GM18861 (cell line): ENCODE data around the gene TNFRSF1B.
A peak's percentile ranks its signal among the peaks of the same experiment; 100 is the strongest.

Source experiments
- ATAC-seq: cut with Tn5 transposase; IDR thresholded peaks from one replicate; pipeline ENCODE4 v1.9.1; 2021; ENCODE audit not compliant: unreplicated experiment

TNFRSF1B gene

DNA sequence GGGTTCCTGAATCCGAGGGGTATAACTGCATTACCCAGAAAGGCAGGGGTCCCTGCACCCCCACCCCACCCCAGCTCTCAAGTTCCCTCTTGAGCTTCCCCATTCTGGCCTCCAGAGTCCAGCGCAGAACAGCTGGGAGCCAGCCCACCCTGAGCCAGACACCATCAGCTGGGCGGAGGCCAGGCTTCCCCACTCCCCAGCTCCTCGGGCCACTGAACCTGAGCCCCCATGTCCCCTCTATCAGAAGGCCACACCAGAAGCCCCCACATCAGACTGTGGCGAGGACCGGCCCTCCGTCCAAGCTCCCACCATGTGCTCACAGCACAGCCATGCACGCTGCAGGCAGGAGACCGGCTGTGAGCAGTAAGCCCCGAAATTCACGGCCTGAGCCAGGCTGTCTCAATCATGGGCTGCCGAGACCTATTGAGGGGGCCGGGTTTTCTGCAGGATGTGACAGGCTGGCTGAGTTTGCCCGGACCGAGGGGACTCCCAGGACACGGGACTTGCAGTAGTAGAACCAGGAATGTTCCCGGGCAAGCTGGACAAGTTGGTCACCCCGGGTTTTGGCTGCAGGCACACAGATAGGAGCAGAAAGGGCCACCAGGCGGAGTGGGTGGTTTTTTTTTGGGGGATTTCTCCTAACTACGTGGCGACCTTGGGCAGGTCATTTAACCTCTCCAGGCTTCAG lies 25.5 kb upstream of the TNFRSF1B start:
- no peak for ATAC-seq

DNA sequence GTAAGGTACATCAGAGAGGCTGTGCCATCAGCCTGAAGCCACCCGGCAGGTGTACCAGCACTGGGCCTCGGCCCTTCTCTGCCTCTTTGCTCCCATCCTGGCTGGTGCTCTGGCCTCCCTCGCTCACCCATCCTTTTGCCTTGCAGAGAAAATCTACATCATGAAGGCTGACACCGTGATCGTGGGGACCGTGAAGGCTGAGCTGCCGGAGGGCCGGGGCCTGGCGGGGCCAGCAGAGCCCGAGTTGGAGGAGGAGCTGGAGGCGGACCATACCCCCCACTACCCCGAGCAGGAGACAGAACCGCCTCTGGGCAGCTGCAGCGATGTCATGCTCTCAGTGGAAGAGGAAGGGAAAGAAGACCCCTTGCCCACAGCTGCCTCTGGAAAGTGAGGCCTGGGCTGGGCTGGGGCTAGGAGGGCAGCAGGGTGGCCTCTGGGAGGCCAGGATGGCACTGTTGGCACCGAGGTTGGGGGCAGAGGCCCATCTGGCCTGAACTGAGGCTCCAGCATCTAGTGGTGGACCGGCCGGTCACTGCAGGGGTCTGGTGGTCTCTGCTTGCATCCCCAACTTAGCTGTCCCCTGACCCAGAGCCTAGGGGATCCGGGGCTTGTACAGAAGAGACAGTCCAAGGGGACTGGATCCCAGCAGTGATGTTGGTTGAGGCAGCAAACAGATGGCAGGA lies 24.5 kb upstream of the TNFRSF1B start:
- ATAC-seq = no peak

DNA sequence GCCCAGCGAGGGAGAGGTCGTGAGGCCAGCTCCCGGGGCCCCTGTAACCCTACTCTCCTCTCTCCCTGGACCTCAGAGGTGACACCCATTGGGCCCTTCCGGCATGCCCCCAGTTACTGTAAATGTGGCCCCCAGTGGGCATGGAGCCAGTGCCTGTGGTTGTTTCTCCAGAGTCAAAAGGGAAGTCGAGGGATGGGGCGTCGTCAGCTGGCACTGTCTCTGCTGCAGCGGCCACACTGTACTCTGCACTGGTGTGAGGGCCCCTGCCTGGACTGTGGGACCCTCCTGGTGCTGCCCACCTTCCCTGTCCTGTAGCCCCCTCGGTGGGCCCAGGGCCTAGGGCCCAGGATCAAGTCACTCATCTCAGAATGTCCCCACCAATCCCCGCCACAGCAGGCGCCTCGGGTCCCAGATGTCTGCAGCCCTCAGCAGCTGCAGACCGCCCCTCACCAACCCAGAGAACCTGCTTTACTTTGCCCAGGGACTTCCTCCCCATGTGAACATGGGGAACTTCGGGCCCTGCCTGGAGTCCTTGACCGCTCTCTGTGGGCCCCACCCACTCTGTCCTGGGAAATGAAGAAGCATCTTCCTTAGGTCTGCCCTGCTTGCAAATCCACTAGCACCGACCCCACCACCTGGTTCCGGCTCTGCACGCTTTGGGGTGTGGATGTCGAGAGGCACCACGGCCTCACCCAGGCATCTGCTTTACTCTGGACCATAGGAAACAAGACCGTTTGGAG lies 23.7 kb upstream of the TNFRSF1B start:
- no peak for ATAC-seq

DNA sequence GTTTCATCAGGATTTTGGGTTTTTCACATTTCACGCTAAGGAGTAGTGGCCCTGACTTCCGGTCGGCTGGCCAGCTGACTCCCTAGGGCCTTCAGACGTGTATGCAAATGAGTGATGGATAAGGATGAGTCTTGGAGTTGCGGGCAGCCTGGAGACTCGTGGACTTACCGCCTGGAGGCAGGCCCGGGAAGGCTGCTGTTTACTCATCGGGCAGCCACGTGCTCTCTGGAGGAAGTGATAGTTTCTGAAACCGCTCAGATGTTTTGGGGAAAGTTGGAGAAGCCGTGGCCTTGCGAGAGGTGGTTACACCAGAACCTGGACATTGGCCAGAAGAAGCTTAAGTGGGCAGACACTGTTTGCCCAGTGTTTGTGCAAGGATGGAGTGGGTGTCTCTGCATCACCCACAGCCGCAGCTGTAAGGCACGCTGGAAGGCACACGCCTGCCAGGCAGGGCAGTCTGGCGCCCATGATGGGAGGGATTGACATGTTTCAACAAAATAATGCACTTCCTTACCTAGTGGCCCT lies 23.1 kb upstream of the TNFRSF1B start:
- no peak for ATAC-seq

DNA sequence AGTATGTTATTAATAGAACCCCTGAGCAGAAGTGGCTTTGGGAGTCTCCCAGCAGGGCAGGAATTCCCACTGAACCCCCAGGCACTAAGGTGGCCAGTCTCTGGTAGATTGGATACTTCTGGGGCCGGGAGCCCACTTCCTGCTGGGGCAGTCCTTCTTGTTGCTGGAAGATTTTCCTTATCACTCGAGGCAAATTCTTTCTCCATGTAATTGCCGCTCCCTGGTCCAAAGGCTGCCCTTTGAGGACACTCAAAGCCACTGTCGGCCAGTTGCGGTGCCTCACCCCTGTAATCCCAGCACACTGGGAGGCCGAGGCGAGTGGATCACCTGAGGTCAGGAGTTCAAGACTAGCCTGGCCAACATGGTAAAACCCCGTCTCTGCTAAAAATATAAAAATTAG lies 22.6 kb upstream of the TNFRSF1B start:
- no peak for ATAC-seq

DNA sequence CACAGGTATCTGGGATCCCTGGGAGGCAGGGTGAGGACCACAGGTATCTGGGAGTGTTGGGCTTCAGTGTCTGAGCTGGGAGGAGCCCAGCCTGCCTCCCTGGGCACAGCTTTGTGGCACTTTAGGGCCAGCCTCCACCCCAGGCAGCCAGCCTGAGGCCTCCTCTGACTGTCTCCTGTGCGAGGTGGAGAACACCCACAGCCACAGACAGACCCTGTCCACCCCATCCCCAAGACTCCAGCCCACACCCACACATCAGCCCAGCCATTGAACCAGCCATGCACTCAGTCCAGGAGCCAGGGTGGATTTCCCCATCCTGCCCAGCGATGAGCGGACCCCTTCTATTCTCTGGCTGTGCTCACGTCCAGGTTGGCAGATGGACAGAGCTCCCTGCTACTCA lies 21.8 kb upstream of the TNFRSF1B start:
- no peak for ATAC-seq

DNA sequence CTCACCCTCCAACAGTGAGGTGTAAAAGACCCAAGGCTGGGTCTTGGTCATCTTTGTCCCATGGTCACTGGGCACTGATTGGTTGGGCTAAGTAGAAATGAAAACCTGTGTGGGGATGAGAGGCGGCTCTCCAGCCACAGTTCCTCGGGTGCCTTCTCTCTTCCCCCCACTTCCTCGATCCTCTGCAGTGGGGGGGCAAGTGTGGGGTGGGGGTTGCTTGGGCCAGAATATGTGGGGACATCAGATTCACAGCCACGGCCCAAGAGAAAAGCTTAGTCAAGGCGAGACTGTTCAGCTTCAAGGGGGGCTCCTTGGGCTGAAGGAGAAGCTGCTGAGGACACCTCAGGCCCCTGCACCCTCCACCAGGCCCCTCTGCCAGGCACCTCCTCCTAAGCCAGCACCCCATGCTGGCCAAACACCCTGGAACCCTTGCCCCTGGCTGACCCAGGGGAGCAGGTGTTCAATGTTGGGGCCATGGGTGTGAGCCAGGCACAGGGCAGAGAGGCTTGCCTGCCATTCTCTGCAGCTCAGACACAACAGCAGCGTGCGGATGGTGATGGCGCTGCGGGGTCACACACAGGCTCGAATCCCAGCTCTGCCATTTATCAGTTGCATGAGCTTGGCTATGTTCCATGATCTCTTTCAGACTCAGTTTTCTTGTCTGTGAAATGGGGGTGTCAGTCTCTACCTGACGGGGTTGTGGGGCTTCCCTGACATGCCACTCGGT lies 21.0 kb upstream of the TNFRSF1B start:
- ATAC-seq = no peak

DNA sequence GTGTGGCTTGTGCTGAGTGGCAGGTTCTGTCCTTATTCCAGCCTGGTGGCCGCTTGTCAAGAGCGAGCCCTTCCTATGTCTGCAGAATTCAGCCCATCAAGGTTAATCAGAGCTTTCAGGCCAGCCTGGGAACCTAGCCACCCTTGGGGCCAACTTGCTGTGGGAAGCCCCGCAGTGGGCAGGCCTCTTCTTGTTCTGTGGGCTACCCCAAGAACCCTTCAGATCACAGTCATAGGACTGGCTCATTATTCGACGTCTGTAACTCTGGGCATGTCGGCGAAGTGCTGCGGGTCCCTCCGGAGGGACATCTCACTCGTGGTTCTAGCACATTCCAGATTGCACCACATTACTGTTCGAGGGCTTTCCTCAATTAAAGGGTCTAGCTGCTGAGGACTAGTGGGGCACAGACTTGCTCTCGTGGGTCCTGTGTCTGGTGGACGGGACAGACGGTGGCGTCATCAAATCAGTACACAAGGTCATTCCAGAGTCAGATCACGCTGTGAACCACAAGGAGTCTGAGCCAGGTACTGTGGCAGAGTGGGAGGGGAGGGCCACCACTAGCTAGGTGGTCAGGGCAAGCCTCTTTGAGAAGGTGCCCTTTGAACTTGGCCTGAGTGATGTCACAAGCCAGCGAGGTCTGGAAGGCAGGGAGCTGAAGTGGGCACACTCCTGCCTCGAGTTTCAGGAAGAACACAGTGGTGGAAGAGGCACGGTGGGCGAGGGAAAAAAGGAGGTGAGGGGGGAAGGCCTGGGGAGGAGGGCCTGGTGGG lies 20.3 kb upstream of the TNFRSF1B start:
- no peak for ATAC-seq

DNA sequence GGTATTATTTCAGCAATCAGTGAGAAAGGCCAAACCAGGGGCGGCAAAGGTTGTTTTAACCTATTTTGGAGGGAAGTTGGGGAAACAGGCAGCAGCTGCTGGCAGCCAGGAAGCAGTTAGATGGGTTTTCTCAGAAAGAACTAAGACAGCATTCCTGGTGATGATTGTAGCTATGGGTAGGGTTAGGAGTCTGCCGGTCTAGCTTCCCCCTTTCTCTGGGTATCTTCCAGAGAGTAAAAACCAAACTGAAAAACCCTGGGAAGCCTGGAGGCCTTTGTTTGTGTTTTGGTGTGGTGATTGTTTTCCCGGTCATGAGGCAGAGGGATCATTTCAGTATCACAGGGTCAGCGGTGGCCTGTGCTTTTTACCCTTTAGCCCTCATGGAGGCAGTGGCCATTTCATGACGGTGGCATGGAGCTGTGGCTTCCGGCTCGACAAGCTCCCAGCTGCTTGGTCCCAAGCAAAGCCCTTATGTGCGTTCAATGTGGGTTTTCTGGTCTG lies 19.5 kb upstream of the TNFRSF1B start:
- no peak for ATAC-seq

DNA sequence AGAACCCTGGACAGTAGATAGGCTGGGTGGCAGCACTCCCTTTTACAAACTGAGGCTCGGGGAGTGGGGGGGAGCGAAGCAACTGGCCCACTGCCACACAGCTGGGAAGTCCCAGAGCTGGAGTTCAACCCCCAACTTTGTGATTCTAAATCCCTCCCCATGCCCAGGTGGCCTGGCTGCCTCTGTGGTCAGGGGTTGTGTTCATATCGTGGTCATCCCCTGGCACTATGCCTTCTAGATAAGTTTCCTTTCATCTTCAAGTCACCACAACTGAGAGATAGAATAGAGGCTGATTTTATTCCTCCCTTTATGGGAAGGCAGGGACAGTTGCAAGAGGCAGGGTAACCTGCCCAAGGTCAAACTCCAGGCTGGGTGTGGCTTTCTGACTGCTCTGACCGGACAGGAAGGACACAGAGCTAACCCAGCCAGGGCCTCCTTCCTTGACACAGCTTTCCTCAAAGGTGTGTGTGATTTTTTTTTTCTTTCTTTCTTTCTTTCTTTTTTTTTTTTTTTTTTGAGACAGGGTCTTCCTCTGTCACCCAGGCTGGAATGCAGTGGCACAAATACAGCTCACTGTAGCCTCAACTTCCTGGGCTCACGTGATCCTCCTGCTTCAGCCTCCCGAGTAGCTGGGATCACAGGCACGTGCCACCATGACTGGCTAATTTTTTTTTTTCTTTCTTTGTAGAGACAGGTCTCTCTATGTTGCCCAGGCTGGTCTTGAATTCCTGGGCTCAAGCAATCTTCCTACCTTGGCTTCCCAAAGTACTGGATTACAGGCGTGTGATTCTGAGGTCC lies 18.4 kb upstream of the TNFRSF1B start:
- no peak for ATAC-seq

DNA sequence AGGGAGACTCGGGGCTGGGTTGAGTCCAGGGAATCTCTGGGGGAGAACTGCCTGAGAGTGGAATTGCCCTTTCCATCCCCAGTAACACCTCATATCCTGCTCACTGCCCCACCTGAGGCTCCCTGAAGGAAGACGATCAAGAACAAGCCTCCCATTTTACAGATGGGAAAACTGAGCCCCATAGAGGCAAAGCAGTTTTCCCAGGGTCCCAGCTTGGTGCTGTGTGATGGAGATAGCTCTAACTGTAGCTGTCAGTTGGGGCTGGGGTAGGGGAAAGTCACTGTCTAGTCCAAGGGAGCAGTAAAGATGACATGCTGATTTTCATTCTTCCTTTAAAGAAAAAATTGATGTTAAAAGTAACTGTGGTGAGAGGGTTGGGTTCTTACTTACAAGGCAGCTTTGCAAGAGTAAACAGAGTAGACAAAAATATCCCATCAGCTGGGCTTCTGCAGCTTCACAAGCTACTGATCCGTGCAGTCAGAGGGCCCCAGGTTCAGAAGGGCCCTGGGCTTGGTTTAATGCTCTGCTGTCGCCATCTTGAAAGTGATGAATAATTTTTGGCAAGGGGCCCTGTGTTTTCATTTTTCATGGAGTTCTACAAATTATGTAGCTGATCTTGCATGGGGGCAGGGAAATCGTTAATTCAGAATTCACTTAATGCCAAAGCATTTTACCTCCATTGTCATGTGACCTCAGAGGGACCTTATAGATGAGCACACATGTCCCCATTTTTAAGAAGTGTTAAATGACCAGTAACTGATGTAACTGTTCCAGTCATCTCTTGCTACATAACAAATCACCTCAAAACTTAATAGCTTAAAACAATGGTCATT lies 17.6 kb upstream of the TNFRSF1B start:
- ATAC-seq = no peak

DNA sequence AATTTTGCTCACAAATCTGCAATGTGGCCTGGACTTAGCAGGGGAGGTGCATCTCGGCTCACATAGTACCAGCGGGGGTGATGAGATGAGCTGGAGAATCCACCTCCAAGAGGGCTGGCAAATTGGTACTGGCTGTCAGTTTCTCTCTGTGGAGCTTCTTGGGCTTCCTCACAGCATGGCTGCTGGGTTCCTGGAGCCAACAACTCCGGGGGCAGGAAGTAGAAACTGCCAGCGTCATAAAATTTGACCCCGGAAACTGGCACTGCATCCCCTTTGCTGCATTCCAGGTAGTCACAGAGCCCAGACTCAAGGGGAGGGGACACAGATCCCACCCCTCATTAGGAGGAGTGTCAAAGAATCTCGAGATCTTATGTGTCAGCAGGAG lies 17.0 kb upstream of the TNFRSF1B start:
- ATAC-seq = no peak

DNA sequence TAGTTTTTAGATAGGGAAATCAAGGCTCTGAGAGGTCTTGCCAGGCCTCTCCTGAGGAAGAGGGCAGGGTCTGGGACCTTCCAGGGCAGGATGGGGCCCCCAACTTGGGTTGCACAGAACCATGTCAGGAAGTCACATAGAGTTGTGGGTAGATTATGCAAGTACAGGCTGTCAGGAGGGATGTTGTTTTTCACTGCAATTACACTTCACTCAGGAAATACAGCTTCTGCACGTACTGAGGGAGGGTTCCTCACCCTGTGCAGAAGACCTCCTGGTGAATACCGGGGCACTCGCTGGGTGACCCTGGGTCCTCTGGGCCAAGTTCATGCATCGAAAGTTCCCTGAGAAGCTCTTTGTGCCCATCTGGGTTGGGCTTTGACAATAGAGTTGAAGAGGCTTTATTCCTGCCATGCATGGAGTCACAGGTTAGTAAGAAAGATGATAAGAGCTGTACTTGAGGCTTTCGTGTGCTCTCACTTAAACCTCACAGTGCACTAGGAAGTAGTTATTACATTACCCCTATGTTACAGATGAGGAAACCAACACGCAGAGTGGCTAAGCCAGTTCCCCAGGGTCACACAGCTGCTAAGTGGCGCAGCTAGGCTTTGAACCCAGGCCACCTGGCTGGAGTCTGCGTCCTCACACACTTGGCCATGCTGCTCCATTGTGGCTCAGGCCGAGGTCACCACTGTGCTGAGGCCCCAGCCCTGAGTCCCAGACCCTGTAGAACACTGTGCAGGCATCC lies 16.2 kb upstream of the TNFRSF1B start:
- no peak for ATAC-seq

DNA sequence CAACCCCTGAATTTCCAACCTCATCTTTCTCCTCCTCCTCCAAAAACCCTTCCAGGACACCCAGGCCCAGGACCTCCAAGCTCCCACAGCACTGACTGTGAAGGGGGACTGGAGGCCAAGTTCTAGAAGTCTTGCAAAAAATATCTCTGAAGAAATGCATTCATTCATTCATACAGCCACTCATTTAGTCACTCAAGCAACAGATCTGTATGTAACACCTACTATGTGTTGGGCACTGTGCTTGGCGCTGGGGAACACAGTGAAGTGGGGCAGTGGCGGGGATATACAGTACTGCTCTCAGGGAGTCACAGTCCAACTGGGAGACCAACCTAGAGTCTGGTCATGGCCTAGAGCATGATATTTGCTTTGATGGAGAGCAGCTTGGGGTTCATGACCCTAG lies 15.3 kb upstream of the TNFRSF1B start:
- ATAC-seq = no peak

DNA sequence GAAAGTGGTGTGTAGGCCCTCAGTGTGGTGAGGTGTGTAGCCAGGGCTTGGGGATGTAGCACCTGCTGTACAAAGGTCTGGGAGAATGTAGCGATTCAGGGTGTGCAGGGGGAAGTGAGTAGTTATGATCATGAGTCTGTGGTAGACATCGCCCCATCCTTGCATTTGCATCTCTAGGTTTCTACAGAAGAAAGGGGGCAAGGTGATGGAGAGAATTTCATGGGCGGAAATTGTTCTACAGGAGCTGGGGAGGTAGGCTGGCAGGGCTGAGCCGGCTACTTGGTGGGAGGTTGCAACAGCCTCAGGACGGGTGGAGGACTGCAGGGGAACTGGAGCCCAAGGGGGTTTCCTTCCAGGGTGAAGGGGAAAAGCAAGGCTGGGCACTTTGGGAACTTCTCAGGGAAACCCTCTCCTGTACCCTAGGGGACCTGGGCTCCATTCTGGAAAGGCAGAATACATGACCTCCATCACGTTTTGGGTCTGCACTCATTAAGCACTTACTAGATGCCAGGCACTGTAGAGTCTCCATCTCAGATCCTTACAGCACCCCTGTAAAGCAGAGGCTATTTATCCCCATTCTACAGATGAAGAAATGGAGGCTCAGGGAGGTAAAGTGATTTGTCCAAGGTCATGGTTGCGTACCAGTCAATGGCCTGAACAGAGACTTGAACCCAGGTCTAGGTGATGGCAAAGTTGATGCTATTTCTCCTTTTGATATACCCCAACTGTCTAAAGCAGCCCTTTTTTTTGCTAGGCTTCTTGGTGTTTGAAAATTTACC lies 14.5 kb upstream of the TNFRSF1B start:
- ATAC-seq = peak; percentile 39

DNA sequence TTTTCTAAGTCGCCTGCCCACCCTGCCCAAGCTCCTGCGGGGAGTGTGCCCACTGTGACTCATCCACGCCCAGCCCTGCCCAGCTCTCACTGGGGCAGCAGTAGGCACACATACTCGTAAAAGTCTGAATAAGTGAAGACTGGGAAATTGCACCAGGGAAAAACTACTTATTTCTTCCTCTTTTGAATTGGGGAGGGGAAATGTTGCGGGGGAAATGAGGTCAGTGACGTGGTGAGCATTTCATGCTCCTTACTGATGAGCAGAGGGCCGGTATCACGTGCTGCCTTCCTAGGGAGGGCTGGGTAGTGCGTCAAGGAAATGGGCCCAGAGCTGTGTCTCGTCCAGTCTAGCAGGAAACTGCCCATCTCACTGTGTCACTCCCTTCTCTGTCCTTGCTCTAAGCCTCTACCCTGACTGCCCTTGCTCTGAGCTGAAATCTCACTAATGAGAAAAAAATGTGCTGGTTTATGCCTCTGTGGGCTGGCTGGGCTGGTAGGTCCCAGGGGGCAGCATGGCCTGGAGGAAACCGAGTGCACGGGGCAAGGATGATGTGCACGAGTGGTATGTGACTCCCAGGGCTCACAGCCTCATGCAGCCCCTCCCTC lies 13.5 kb upstream of the TNFRSF1B start:
- peak; percentile 29 for ATAC-seq

DNA sequence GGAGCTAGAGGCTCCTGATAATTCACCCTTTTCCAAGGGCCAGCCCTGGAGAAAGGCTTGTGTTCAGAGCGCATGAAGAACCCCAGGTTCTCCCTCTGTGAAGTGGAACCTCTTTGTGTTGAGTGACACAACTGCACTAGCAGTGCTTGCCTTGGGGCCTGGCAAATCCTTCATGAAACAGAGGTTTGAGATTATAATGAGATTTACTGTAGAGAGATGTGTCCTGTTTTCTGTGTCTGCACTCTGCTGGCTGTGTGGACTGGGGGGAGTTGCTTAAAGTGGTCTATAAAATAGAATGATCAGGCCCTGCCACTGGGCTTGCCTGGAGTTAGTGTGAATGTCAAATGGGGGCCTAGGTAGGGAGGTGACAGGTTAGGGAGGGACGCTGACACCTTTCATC lies 11.5 kb upstream of the TNFRSF1B start:
- no peak for ATAC-seq
